Bronchial epithelial cell (primary cell): Measurements from ENCODE around the gene RELB. TPM values are rescaled to one million over a fixed set of nuclear protein-coding genes. Genes with fewer than 3 reads are reported as not detected.

ENCODE experiments used
- DNase-seq: peaks from one replicate; pipeline ENCODE4 v3.0.0-alpha.2; 2010; ENCODE audit warnings: low read depth
- FAIRE-seq: peaks from 2 replicates; lab custom pipeline; 2011; peaks lifted over from hg19 to GRCh38; lab: Jason Lieb, UNC
- H3K27me3 ChIP-seq: 2 replicates; pipeline ENCODE4 v1.5.1; 2011; ENCODE audit warnings: low read length; ENCODE audit not compliant: control insufficient read depth, insufficient read depth
- H3K36me3 ChIP-seq: 2 replicates; pipeline ENCODE4 v1.5.1; 2011; ENCODE audit warnings: low read length; ENCODE audit not compliant: control insufficient read depth, insufficient read depth
- H3K4me3 ChIP-seq: 2 replicates; pipeline ENCODE4 v1.5.1; 2011; ENCODE audit warnings: mild to moderate bottlenecking, low read depth, low read length, control low read depth
- total RNA-seq: library from RNA; depleted of rRNA; stranded (reverse); fragments of >200 nt; gene quantifications from 2 replicates; pipeline ENCODE4 v1.2.1, GENCODE V29; 2014
- TF ChIP-seq, protein P1 (sequence below): IDR thresholded peaks from 2 replicates; pipeline ENCODE4 v1.5.1; 2011; ENCODE audit warnings: mild to moderate bottlenecking, moderate library complexity, low read length, control low read depth, inconsistent platforms; ENCODE audit not compliant: insufficient read depth, severe bottlenecking

Gene RELB
- total RNA-seq, 1 donor from 2014 or later, result 2.1 TPM

- no peak overlapping the region for H3K4me3 ChIP-seq
- DNase-seq (no peak), FAIRE-seq (no peak)
- TF ChIP-seq, protein P1, sequence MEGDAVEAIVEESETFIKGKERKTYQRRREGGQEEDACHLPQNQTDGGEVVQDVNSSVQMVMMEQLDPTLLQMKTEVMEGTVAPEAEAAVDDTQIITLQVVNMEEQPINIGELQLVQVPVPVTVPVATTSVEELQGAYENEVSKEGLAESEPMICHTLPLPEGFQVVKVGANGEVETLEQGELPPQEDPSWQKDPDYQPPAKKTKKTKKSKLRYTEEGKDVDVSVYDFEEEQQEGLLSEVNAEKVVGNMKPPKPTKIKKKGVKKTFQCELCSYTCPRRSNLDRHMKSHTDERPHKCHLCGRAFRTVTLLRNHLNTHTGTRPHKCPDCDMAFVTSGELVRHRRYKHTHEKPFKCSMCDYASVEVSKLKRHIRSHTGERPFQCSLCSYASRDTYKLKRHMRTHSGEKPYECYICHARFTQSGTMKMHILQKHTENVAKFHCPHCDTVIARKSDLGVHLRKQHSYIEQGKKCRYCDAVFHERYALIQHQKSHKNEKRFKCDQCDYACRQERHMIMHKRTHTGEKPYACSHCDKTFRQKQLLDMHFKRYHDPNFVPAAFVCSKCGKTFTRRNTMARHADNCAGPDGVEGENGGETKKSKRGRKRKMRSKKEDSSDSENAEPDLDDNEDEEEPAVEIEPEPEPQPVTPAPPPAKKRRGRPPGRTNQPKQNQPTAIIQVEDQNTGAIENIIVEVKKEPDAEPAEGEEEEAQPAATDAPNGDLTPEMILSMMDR, result no peak
- no peaks in the 10 kb centered on the region for H3K27me3 ChIP-seq
- H3K36me3 ChIP-seq, result peaks cover 2% of the 10 kb centered on the region
Measured at GRCh38 chr19:45005787-45006186, 4.5 kb downstream of the RELB start.

DNA sequence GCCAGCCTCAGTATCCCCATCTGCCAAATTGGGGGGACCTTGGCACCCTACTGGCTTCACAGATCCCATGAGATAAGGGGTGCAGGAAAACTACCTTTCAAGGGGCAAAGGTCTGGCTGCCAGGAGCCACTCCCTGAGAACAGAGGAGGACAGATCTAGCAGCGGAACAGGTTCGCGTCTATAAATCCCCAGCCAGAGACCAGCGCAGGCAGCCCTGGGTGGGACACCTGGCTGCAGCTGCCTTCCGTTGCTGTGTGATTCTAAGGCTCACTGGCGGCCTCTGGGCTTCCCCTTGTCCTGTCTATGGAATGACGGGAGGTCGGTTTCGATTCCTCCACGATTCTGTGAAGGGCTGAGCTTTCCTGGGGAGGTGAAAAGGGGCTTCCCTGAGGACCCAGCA is 7.3 kb downstream of the RELB start:
- Histone ChIP-seq H3K4me3 (no peak overlapping the region), H3K27me3 (no peaks in the 10 kb centered on the region), H3K36me3 (peaks cover 2% of the 10 kb centered on the region)
- FAIRE-seq (no peak), DNase-seq (no peak)
- TF ChIP-seq, protein P1, result no peak

- no peak overlapping the region for H3K4me3 ChIP-seq
- no peaks in the 10 kb centered on the region for H3K27me3 ChIP-seq
- peak; percentile 8 for DNase-seq
- FAIRE-seq, result no peak
- TF ChIP-seq, protein P1, result no peak
- H3K36me3 ChIP-seq, result peaks cover 2% of the 10 kb centered on the region
Measured at GRCh38 chr19:45009625-45010255, 8.5 kb downstream of the RELB start.

DNA sequence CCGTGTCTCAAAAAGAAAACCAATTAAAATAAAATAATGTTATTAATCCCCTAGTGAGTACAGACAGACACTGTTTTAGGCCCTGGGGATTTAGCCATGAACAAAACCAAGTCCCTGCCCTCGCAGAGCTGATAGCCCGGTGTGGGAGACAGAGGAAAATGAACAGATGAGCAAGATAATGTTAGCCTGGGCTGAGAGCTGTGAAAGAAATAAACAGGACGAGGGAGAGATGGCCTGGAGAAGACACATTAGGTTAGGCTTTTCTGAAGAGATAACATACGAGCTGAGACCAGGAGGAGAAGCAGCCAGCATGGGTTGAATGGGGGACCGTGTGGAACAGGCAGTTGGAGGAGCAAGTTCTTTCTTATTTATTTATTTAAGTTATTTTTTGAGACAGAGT is 9.0 kb downstream of the RELB start:
- peaks cover 5% of the 10 kb centered on the region for H3K36me3 ChIP-seq
- DNase-seq (no peak), FAIRE-seq (no peak)
- H3K27me3 ChIP-seq, result no peaks in the 10 kb centered on the region
- TF ChIP-seq, protein P1, result no peak
- no peak overlapping the region for H3K4me3 ChIP-seq

DNA sequence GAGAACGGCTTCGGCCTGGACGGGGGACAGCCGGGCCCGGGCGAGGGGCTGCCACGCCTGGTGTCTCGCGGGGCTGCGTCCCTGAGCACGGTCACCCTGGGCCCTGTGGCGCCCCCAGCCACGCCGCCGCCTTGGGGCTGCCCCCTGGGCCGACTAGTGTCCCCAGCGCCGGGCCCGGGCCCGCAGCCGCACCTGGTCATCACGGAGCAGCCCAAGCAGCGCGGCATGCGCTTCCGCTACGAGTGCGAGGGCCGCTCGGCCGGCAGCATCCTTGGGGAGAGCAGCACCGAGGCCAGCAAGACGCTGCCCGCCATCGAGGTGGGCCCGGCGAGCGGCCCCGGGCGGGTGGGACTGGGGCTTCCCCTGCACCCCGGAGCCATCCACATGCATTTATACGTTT is 10.7 kb downstream of the RELB start:
- no peaks in the 10 kb centered on the region for H3K27me3 ChIP-seq
- no peak for FAIRE-seq
- H3K4me3 ChIP-seq, result no peak overlapping the region
- DNase-seq, result no peak
- TF ChIP-seq, protein P1, result no peak
- peaks cover 4% of the 10 kb centered on the region for H3K36me3 ChIP-seq
